ENCODE measurements around the gene GPR15LG. TPM values are rescaled to one million over a fixed set of nuclear protein-coding genes. Genes with fewer than 3 reads are reported as not detected.

The GPR15LG gene
- total RNA-seq, 1 donor = not detected

GRCh38 chr10:84234479-84234878 lies 60.9 kb downstream of the GPR15LG start:
- no peaks in the 10 kb centered on the region for H3K9me3 ChIP-seq (ENCODE audit: low read depth, low read length)
- H3K4me3 ChIP-seq (ENCODE audit: low read length) = no peak overlapping the region
- H3K27me3 ChIP-seq (ENCODE audit: insufficient read depth, low read length) = peaks cover 3% of the 10 kb centered on the region
- H3K4me1 ChIP-seq (ENCODE audit: insufficient read depth, low read length) = no peaks in the 10 kb centered on the region

Other genes starting within 250 kb of the GPR15LG start
- gene GHITM, start 34.3 kb upstream of the GPR15LG start, total RNA-seq = 92.7 TPM
- 0.31 TPM for gene CDHR1, start 20.7 kb downstream of the GPR15LG start, total RNA-seq
- gene LRIT2, start 51.7 kb downstream of the GPR15LG start, total RNA-seq = not detected
- not detected for gene LRIT1, start 67.7 kb downstream of the GPR15LG start, total RNA-seq
- not detected for gene RGR, start 71.3 kb downstream of the GPR15LG start, total RNA-seq
- 113 TPM for gene CCSER2, start 154.8 kb downstream of the GPR15LG start, total RNA-seq

Data from mononuclear cell (primary cell).